Measurements from ENCODE around the gene STAG3. TPM values are rescaled to one million over a fixed set of nuclear protein-coding genes. Genes with fewer than 3 reads are reported as not detected.
A peak's percentile ranks its signal among the peaks of the same experiment; 100 is the strongest.

Gene STAG3
- total RNA-seq, 1 experiment from 2014 or later, result 3.1 TPM

DNA sequence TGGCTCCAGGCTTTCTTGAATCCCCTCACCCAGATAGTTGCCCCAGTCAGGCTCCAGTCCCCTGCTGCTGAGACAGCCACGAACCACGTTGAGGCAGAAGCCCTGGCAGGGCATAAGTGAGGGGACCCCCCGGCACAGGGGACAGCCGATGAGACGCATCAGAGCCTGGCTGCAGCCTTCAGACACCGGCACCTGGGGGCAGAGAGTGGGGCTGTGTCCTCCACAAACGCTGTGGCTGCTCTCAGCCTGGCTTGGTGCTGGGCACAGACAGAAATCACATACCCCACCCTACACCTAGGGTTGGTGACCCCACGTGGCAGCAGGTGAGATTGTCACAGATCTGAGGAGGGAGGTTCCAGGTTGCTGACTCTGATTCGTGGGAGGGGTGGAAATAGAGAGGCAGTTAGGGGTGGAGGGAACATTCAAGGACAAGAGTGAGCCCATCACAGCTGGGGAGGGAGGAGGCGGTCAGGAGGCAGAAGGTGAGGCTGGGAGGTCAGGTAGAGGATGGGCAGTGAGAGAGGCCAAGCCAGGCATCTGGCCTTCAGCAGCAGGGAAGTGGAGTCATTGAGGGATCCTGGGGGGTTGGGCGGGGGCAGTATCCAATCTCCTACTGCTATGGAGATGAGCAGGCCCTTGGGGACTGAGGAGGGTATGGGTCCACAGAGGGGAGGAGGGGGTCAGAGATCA lies 3.8 kb upstream of the STAG3 start:
- Histone ChIP-seq H3K79me1 (ENCODE audit: insufficient read depth, low read depth, low read length, poor library complexity, severe bottlenecking) (no peaks in the 10 kb centered on the region), H4K20me1 (ENCODE audit: control insufficient read depth, insufficient read depth, insufficient read length) (no peaks in the 10 kb centered on the region), H3K9me3 (ENCODE audit: control insufficient read depth, low read depth, low read length) (no peaks in the 10 kb centered on the region), H3K23me2 (ENCODE audit: insufficient read length, low read depth, low read length, poor library complexity, severe bottlenecking) (peaks cover 9% of the 10 kb centered on the region), H2BK15ac (ENCODE audit: low read depth, low read length) (no peak overlapping the region), H2BK5ac (ENCODE audit: insufficient read length, low read length) (no peak overlapping the region), H2AFZ (ENCODE audit: low read length) (no peak overlapping the region), H3K79me2 (ENCODE audit: insufficient read depth, low read length) (no peaks in the 10 kb centered on the region; the same call in 1 of the 2 replicates), H4K91ac (ENCODE audit: insufficient read length, low read depth, low read length) (no peak overlapping the region), H2BK120ac (ENCODE audit: low read depth, low read length, poor library complexity, severe bottlenecking) (no peak overlapping the region), H3K27ac (ENCODE audit: insufficient read length, low read depth, low read length) (no peak overlapping the region), H3K4me2 (ENCODE audit: insufficient read depth, insufficient read length, low read length) (no peak overlapping the region), H3K4ac (ENCODE audit: low read depth, low read length) (no peak overlapping the region), H3K4me1 (ENCODE audit: insufficient read depth, low read length) (peaks cover 3% of the 10 kb centered on the region; the same call in 1 of the 2 replicates), H2AK5ac (ENCODE audit: insufficient read length, low read length) (no peak overlapping the region), H3K23ac (ENCODE audit: insufficient read length, low read depth, low read length) (no peak overlapping the region), H3K14ac (ENCODE audit: insufficient read depth, low read length) (no peak overlapping the region), H2BK20ac (ENCODE audit: low read depth, low read length, poor library complexity, severe bottlenecking) (no peak overlapping the region), H2BK12ac (ENCODE audit: insufficient read length, low read depth, low read length) (no peak overlapping the region), H3T11ph (ENCODE audit: low read length) (no peak overlapping the region), H3K9ac (ENCODE audit: extremely low read depth, insufficient read length, low read length) (no peak overlapping the region), H3K56ac (ENCODE audit: insufficient read length, low read depth, low read length) (no peak overlapping the region), H4K8ac (replicated peaks; ENCODE audit: insufficient read length, low read depth, low read length) (no peak overlapping the region), H4K5ac (ENCODE audit: insufficient read length, low read depth, low read length) (no peak overlapping the region), H3K27me3 (ENCODE audit: insufficient read depth, low read length) (no peaks in the 10 kb centered on the region; the same call in 1 of the 2 replicates), H3K18ac (ENCODE audit: insufficient read length, low read depth, low read length) (no peak overlapping the region)
- Mint-ChIP-seq H3K4me3 (peak overlapping the region in 1 of 2 experiments; percentile 52; a peak in 1 of 5 replicates), H3K4me1 (peaks cover 29 to 43% of the 10 kb centered on the region in 2 experiments), H3K36me3 (ENCODE audit: insufficient read depth in 1 of 3, low read depth in 3 of 3) (peaks cover 30 to 39% (median 31%) of the 10 kb centered on the region in 3 experiments; a peak in 6 of 7 replicates), H3K27me3 (ENCODE audit: low read depth) (peaks cover 25% of the 10 kb centered on the region), H3K9me3 (no peaks in the 10 kb centered on the region), H3K27ac (peak overlapping the region in 1 of 3 experiments; percentile 17; a peak in 1 of 7 replicates)
- DNase-seq, result no peak
- no CpG with 5 or more reads among the region's 11 CpGs for WGBS (ENCODE audit: extremely low coverage, insufficient read length, low lambda C conversion rate)
- TF ChIP-seq, protein P1, sequence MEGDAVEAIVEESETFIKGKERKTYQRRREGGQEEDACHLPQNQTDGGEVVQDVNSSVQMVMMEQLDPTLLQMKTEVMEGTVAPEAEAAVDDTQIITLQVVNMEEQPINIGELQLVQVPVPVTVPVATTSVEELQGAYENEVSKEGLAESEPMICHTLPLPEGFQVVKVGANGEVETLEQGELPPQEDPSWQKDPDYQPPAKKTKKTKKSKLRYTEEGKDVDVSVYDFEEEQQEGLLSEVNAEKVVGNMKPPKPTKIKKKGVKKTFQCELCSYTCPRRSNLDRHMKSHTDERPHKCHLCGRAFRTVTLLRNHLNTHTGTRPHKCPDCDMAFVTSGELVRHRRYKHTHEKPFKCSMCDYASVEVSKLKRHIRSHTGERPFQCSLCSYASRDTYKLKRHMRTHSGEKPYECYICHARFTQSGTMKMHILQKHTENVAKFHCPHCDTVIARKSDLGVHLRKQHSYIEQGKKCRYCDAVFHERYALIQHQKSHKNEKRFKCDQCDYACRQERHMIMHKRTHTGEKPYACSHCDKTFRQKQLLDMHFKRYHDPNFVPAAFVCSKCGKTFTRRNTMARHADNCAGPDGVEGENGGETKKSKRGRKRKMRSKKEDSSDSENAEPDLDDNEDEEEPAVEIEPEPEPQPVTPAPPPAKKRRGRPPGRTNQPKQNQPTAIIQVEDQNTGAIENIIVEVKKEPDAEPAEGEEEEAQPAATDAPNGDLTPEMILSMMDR (conservative IDR thresholded peaks at IDR 0.05), result no peak

Measured in H9 (cell line).